Stimulated activated CD4-positive, alpha-beta T cell treated with anti-CD3 and anti-CD28 coated beads, Interleukin-12 subunit alpha, Interleukin-12 subunit beta, amount 100 ng/mL, for 4 hours (primary cell): ENCODE measurements around the gene APOL4.
"Not testable (repeated sequence)": the region's sequence is repeated elsewhere in the genome, so short reads cannot be mapped to it uniquely, and the experiment has no call there.

Experiments
- DNase-seq: peaks from one replicate; pipeline ENCODE4 v3.0.0-alpha.2; 2020

APOL4 gene

DNA sequence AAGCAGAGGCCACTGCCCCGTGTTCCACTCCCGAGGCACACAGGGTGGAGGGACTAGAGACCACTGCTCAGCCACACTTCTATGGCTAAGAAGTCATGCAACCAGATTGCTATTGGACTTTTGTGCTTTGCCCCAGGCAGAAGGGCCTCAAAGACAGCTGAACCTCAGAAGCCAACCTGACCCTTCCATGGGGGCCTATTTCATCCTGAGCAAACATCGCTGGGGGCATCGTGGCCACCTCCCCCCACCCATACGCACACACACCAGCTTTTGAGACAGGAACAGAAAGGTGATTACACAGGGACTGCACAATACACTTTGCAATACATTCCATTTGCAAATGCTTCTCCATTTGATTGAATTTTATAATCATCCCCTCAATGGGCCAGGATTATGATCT lies 4.0 kb upstream of the APOL4 start:
- DNase-seq: not testable (repeated sequence)

DNA sequence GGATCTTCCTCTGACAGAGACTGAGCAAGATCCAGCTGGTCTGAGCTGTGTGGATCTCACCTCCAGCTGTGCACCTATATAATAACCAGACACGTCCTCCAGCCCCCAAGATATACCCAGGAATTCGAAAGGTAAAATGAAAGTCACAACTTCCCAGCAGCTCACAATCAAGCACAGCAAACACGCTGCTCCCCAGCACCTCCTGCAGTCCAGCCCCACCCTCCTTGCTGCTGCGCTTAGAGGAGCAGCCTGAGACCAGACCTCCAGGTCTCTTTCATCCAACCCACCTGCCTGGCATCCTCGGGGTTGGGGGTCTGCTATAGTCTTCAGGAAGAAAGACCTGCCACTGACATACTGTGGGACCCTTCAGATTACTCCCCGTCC lies 3.0 kb upstream of the APOL4 start:
- DNase-seq: no peak

DNA sequence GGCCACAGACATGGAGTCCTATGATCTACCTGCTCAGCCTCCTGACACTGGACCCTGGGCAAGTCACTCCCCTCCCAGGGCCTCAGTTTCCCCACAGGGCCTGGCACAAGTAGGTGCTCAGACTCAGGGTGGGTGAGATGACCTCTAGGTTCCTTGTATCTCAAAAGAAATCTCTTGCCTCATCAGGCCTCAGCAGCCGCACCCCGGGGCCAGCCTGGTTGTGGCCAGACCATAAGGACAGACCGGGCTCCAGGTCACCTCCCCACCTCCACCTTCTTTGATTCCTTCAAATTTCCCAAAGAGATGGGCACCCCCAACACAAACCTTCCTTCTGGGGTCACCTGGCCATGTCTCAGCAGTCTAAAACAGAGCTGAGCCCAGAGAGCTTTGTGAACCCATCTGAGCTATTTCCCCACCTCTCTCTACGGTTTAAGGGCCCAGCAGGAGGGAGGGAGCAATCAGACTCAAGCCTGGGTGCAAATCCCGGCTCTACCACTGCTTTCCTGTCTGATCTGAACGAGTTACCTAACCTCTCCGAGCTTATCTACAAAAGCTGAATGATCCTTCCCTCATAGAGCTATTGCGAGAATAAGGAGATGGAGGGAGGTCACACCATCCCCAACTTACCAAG lies 2.5 kb upstream of the APOL4 start:
- DNase-seq: no peak

DNA sequence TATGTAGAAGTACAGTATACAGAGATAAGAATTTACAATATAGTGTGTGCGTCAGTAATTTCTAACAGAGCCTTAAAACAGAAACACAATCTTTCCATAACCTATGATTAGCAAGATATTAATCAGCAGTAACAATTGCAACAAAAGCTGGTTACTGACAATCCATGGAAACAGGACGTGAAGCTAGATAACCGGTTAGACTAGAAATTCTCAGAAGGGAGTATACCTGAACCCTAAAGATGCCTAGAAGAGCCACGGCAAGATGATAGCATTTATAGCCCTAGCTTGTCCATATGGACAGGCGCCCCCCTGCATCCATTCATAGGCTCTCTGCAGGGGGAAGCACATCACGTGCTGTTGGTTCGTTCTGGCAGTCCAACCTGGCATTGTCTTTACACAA lies 1.8 kb upstream of the APOL4 start:
- not testable (repeated sequence) for DNase-seq

- not testable (repeated sequence) for DNase-seq
Observed at GRCh38 chr22:36202906-36203305, 1.3 kb upstream of the APOL4 start.

- DNase-seq: not testable (repeated sequence)
Observed at GRCh38 chr22:36201025-36201424, 584 bp downstream of the APOL4 start.

- no peak for DNase-seq
Observed at GRCh38 chr22:36199001-36199551, 2.5 kb downstream of the APOL4 start.

DNA sequence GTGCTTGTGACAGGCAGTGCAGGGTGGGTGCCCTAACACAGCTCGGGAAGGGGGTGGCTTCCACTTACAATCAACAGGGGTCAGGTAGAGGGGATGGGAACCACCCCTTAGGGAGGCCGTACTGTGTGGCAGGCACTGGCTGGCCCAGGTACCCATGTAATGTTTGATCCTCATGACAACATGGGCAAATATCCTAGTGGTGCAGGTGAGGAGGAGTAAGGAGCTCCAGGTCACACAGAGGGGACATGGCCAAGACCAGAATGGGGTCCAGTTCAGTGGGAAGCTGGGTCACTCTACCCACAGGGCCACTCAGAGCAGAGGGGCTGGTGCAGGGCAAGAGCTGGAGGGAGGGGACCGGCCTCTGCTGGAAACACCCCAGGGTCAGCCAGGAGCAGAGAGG lies 3.1 kb downstream of the APOL4 start:
- DNase-seq: no peak

- no peak for DNase-seq
Observed at GRCh38 chr22:36197514-36198146, 4.0 kb downstream of the APOL4 start.

DNA sequence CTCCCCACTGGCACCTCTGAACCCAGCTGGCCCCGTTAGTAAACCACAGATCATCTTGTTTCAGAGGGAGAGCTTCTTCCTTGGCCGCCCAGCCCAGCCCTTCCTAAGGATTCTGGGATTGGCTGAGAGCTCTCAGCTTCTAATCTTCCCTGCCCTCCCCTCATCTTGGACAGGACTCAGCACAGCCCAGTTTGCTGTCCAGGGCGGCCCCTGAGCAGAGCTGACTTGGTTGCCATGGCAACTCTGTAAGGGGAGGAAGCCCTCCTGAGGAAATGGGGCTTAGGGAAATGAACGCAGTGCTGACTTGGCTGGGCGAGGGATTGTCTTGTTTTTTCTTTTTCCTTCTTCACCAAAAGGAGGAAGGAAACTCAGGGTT lies 4.6 kb downstream of the APOL4 start:
- no peak for DNase-seq

DNA sequence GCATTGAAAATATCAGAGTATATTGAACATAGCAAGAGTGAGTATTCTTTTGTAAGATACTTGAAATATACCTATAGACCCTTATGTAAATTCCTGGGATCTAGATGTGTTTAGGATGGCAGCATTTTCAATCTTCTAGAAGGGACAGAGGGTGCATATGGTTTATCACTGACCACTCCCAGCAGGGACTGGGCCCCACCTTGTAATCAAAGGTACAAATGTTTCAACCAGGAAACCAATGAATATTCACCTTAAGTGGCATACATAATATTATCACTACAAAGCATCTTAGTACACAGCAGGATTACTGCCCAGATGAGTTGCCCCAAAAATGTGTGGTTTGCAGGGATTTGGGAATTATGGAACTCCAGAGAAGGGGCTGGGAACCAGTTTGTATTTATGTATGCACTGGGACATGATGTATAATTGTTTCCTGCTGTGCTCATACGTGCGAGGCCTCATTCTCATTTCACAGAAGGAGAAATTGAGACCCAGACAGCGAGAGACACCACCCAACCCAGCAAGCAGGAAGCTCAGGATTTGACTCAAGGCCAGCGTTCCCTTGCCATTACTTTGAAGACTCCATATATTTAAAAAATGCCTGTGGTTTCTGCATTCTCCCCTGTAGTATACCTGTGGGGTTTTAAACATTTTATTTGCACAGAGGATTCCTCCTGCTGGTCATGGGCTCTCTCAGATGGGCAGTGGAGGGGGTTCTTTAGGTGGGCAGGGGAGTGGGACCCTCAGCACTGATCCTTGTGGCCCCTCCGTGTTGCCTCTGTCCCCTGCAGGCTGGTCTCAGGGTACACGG lies 5.2 kb downstream of the APOL4 start:
- DNase-seq: no peak

- DNase-seq: peak; percentile 22
Observed at GRCh38 chr22:36194971-36195370, 6.6 kb downstream of the APOL4 start.

DNA sequence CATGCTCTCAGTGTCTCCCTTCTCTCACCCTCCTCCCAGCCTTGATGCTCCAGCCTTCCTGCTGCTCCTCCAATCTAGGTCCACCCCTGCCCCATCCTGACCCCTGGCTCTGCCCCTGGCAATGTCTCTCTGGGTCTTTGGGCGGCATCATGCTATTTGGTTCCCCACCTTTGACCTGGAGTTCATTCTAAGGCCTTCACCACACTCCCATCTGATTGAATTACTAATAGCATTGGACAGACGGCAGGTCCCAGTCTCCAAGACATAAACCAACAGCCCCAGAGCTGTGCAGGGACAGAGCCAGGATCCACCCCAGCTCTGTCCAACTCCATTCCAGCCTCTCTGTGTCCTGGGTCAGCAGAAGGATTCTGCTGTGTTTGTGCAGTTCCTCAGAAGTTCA lies 7.2 kb downstream of the APOL4 start:
- no peak for DNase-seq

- no peak for DNase-seq
Observed at GRCh38 chr22:36193577-36193976, 8.0 kb downstream of the APOL4 start.

GRCh38 chr22:36193171-36193570 lies 8.4 kb downstream of the APOL4 start:
- DNase-seq: no peak

DNA sequence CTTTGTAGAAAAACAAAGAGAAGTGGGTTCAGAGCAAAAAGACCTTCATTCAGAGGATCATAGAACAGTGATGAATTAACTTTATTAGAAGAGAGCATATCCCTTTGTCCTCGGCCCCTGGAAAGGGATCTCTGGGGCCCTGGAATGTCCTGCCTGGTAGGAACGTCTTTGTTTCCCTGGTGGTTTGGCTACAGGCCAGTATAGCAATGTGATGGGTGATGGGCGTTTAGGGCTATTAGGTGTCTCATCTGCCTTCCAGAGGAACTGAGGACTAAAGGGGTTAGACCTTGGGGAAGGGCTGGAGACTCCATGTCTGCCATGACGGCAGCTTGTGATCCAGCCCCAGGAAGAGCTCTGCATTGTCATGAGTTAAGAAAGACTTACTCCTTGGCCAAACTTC lies 9.1 kb downstream of the APOL4 start:
- DNase-seq: no peak

GRCh38 chr22:36191106-36191836 lies 10.3 kb downstream of the APOL4 start:
- DNase-seq: no peak

GRCh38 chr22:36187862-36188261 lies 13.7 kb downstream of the APOL4 start:
- not testable (repeated sequence) for DNase-seq

DNA sequence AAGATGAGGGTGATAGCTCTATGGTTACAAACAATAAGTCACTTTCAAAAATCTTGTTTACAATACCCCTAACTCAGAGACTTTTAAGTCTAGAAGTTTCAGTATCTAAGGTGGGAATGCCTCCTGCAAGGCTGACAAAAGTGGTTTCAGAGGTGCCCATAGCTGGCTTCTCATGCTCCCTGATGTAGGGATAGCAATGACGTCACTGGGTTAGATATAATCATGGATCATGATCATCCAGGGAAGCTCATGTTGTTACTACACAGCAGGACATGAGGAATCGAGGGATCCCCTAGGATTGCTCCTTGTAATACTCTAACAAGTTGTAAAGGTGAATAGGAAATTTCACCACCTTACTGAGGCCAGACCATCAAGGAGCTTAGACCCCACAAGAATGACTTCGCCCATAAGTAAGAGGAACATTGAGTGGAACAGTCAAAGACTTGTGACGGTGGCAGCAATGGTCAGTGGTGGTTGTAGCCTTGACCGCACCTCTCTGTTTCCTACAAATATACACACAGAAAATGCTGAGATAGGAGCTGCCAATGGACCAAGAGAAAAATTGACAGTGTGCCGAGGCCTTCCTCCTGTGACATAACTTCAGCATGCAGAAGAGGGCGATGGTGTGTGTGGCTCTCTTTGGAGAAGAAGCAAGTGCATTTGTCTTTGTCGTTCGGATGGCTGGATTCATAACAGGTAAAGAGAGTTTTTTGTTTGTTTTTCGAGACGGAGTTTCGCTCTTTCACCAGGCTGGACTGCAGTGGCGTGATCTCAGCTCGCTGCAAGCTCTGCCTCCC lies 15.6 kb downstream of the APOL4 start:
- DNase-seq: no peak

DNA sequence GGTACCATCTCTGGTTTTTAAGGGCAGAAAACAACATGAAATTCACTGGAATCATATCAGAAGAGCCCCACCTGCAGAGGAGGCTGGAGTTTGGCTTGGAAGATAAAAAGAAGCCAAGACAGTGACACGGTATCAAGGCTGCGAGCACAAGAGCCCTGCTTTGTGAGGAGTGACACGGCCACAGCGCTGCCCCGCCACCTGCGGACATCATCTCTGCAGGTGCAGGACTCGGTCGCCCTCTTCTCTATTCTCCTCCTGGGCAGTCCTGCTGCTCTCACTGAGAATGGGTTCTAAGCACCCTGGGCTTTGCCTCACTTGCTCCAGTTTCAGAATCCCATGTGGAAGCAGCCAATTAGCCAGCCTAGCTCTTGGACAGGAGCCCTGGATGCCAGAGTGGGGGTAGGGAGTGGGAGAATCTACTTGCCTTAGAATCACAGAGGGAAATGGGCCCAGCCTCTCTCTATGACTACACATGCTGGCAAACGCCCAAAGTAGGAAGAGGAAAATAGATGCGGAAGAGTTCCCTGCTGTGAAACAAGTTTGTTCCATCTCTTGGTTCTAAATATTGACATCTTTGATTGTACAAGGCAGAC lies 17.1 kb downstream of the APOL4 start:
- DNase-seq: no peak

- no peak for DNase-seq
Observed at GRCh38 chr22:36183446-36183845, 18.2 kb downstream of the APOL4 start.

DNA sequence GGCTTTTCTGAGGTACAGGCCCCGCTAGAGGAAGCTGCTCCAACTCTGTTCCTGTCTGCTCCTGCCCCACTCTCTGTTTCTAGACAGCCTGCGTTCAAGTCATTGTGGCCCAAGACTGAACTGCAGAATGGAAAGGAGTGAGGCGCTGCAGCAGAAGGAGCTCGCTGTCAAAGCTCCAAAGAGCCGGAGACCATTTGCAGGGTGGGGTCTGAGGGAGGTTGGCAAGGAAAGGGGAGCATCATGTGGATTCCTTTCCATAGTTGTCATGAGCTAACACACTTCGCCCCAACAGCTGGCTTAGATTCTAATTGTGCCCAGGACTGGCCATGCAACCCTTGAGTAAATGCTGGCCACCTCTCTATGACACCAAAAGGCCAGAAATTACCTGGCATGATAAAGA lies 18.8 kb downstream of the APOL4 start:
- DNase-seq: no peak
